NCI-H2196 (cell line): ENCODE data around the gene ZNF544.
"Not testable (repeated sequence)": the region's sequence is repeated elsewhere in the genome, so short reads cannot be mapped to it uniquely, and the experiment has no call there.

Experiments used
- DNase-seq: peaks from one replicate; lab custom pipeline; 2025; ENCODE audit not compliant: unreplicated experiment; lab: John Stamatoyannopoulos, UW

Gene ZNF544

DNA sequence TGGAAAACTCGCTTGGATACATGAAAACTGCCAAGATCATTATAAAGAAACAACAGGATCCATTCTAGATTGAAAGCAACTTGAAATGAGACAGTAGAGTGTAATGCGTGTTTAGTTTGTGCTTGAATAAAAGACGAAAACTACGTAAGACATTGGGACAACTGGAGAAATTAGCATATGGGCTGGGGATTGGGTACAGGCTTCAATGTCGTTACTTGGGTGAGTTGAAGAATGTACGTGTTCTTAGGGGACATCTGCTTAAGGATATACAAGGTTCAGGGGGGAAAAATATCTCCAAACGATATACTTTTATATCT lies 76.0 kb downstream of the ZNF544 start:
- no peak for DNase-seq

GRCh38 chr19:58305065-58305931 lies 76.6 kb downstream of the ZNF544 start, which contains the start of gene ERVK3-1:
Gene ERVK3-1 (plus strand): TSS chr19:58305377. CDS start chr19:58312169, 6,792 bp downstream.
- DNase-seq = peak; percentile 97

DNA sequence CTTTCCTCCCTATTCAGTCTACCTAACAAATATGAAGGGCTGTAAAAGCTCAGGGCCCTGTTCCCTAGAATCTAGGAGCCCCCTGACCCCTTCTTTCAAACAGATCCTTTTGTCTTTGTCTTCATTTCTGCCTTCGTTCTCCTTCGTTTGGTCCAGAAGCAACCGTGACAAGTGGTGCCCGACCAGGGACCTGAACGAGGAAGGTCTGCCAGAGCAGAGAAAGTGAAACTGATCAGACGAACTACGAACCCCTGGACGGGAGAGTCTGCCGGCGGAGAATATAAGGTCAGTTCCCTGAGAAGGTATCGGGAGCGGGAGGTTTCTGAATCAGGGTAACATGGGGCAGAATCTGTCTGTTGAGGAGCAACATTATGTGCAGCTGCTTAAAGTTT lies 77.2 kb downstream of the ZNF544 start:
- no peak for DNase-seq

- DNase-seq = no peak
Observed at GRCh38 chr19:58307736-58308135, 79.0 kb downstream of the ZNF544 start.

- not testable (repeated sequence) for DNase-seq
Observed at GRCh38 chr19:58310685-58311084, 82.0 kb downstream of the ZNF544 start.

GRCh38 chr19:58311345-58311865 lies 82.7 kb downstream of the ZNF544 start:
- DNase-seq = no peak
